ENCODE data around the gene ZFYVE21.

Gene ZFYVE21

GRCh38 chr14:103700753-103701490, 14.7 kb upstream of the ZFYVE21 start:
- H3K36me3 Mint-ChIP-seq (ENCODE audit: low read depth), result peaks cover 14% of the 10 kb centered on the region
- H3K4me3 Mint-ChIP-seq, result no peak overlapping the region
- H3K27me3 Mint-ChIP-seq (ENCODE audit: low read depth, poor library complexity), result peaks cover 3% of the 10 kb centered on the region
- DNase-seq, result no peak
- TF ChIP-seq CTCF (IDR thresholded peaks at IDR 0.05), result no peak
- peak overlapping the region; percentile 57 for H3K27ac Mint-ChIP-seq
- no peaks in the 10 kb centered on the region for H3K9me3 Mint-ChIP-seq
- peaks cover 49% of the 10 kb centered on the region for H3K4me1 Mint-ChIP-seq

DNA sequence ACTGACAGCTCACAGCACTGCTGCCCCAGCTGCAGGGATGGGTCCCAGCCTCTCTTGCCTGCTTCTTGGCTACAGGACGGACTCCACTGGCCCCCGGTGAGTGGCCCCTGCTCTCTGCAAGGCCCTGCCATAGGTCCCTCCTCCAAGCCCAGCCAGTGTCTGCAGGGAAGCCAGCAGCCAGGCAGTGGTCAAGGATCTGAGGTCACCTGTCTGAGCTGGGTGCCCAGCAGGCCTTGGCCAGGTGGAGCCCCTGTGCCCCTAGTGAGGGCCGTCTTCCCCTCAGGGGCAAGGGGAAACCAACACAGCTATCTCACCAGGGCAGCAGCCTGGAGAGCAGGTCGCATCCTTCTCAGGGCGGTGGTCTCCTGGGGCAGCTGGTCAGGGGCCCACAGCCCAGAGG, 13.5 kb upstream of the ZFYVE21 start:
- Mint-ChIP-seq H3K4me3 (no peak overlapping the region), H3K27me3 (ENCODE audit: low read depth, poor library complexity) (peaks cover 3% of the 10 kb centered on the region), H3K4me1 (peaks cover 38% of the 10 kb centered on the region), H3K9me3 (no peaks in the 10 kb centered on the region), H3K36me3 (ENCODE audit: low read depth) (peaks cover 14% of the 10 kb centered on the region), H3K27ac (peak overlapping the region; percentile 87)
- DNase-seq, result no peak
- no peak for TF ChIP-seq CTCF (IDR thresholded peaks at IDR 0.05)

DNA sequence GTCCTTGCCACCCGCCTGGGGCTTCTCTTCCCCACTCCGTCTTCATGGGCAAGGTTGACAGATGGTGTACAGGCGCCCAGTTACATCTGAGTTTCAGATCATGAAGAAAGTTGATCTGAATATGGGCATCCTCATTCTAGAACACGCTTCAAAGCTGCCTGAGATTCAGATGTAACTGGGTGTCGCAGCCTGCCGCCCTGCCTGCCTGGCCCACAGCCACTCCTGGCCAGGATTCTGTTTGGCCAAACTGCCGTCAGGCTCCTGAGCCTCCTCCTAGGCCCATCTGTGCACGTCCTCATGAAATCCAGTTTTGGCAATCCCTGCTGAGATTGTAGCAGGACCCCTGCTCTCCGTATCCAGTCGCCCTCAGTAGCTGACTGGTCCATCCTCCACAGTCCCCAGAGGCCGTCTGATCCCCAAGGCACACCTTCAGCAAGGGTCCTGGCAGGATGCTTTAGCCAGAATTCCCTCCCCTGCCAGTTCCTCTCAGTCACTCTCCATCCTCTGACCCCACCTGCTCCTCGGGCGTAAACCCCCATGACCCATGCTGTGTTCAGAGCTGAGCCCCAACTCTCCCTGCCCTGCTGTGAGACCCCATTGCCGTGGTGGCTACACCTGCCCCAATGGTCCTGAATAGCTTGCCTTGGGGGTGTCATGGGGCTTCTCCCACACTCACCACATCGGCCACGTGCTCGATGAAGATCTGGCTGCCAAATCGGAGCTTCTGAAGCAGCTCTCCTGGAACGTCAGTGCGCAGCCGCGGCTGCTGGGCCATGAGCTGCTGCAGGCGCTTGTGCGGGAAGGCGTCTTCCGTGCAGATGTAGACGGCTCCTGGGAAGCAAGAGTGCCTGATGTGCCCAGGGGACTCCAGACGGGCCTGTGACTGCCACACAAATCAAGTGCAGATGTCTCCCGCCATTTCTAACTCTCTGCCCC, 12.8 kb upstream of the ZFYVE21 start:
- Mint-ChIP-seq H3K4me1 (peaks cover 33% of the 10 kb centered on the region), H3K27ac (peak overlapping the region; percentile 84), H3K4me3 (no peak overlapping the region), H3K36me3 (ENCODE audit: low read depth) (peaks cover 14% of the 10 kb centered on the region), H3K27me3 (ENCODE audit: low read depth, poor library complexity) (peaks cover 3% of the 10 kb centered on the region), H3K9me3 (no peaks in the 10 kb centered on the region)
- no peak for TF ChIP-seq CTCF (IDR thresholded peaks at IDR 0.05)
- no peak for DNase-seq

- Mint-ChIP-seq H3K4me1 (peaks cover 33% of the 10 kb centered on the region), H3K27me3 (ENCODE audit: low read depth, poor library complexity) (peaks cover 3% of the 10 kb centered on the region), H3K27ac (peak overlapping the region; percentile 98), H3K4me3 (no peak overlapping the region), H3K9me3 (no peaks in the 10 kb centered on the region), H3K36me3 (ENCODE audit: low read depth) (peaks cover 19% of the 10 kb centered on the region)
- DNase-seq, result no peak
- no peak for TF ChIP-seq CTCF (IDR thresholded peaks at IDR 0.05)
Observed at GRCh38 chr14:103703433-103704385, 11.9 kb upstream of the ZFYVE21 start.

- DNase-seq, result no peak
- H3K27ac Mint-ChIP-seq, result peak overlapping the region; percentile 90
- peaks cover 26% of the 10 kb centered on the region for H3K36me3 Mint-ChIP-seq (ENCODE audit: low read depth)
- TF ChIP-seq CTCF (IDR thresholded peaks at IDR 0.05), result no peak
- H3K9me3 Mint-ChIP-seq, result no peaks in the 10 kb centered on the region
- no peak overlapping the region for H3K4me3 Mint-ChIP-seq
- no peaks in the 10 kb centered on the region for H3K27me3 Mint-ChIP-seq (ENCODE audit: low read depth, poor library complexity)
- peaks cover 36% of the 10 kb centered on the region for H3K4me1 Mint-ChIP-seq
Observed at GRCh38 chr14:103704708-103705107, 10.9 kb upstream of the ZFYVE21 start.
